Activated CD8-positive, alpha-beta T cell treated with anti-CD3 and anti-CD28 coated beads, Interleukin-2, amount 10 ng/mL, durations not matched to agents 7 days and 5 days (primary cell): ENCODE data around the gene PPP1R10. TPM values are rescaled to one million over a fixed set of nuclear protein-coding genes. Genes with fewer than 3 reads are reported as not detected.

Source experiments
- ATAC-seq: fragments of 150-1000 bp; cut with Tn5 transposase; one replicate; pipeline ENCODE4 v1.10.0; 2021; ENCODE audit warnings: moderate library complexity
- CTCF ChIA-PET: fragments of 350-600 bp; sonication (Branson Sonifier 250); formaldehyde crosslinking; loops from one replicate; lab custom pipeline; 2021; ENCODE audit warnings: antibody characterized with exemption; lab: Charles Lee
- POLR2A ChIA-PET: fragments of 350-600 bp; sonication (Branson Sonifier 250); formaldehyde crosslinking; loops from one replicate; lab custom pipeline; 2021; ENCODE audit warnings: antibody characterized with exemption; lab: Charles Lee
- DNase-seq: peaks from one replicate; pipeline ENCODE4 v3.0.0-alpha.2; 2020
- H3K27ac Mint-ChIP-seq: one replicate; pipeline ENCODE4 v1.8.0; 2021; ENCODE audit warnings: mild to moderate bottlenecking, mixed read lengths
- H3K27me3 Mint-ChIP-seq: one replicate; pipeline ENCODE4 v1.8.0; 2021; ENCODE audit warnings: low read depth, mixed read lengths
- H3K36me3 Mint-ChIP-seq: one replicate; pipeline ENCODE4 v1.8.0; 2021; ENCODE audit warnings: low read depth, mixed read lengths
- H3K4me1 Mint-ChIP-seq: one replicate; pipeline ENCODE4 v1.8.0; 2021; ENCODE audit warnings: low read depth, mixed read lengths
- H3K4me3 Mint-ChIP-seq: one replicate; pipeline ENCODE4 v1.8.0; 2021; ENCODE audit warnings: mild to moderate bottlenecking, mixed read lengths
- H3K9me3 Mint-ChIP-seq: one replicate; pipeline ENCODE4 v1.8.0; 2022; ENCODE audit warnings: mixed read lengths; ENCODE audit not compliant: insufficient read depth
- total RNA-seq, 2 experiments: library from RNA; stranded (reverse); gene quantifications; one replicate each; pipeline ENCODE4 v1.2.3, GENCODE V29; 2021

Gene PPP1R10
- total RNA-seq, 2 experiments from 2014 or later = 92.8 to 99.7 TPM

- H3K9me3 Mint-ChIP-seq = no peaks in the 10 kb centered on the region
- peak; percentile 99 for DNase-seq
These were observed 45.8 kb downstream of the PPP1R10 start, which contains the start of gene ABCF1 for GRCh38 chr6:30571075-30571761. TSS of gene ABCF1 (plus strand) at chr6:30571442. CDS start at chr6:30571488, 46 bp downstream.

GRCh38 chr6:30570740-30571074 is 46.3 kb downstream of the PPP1R10 start:
- H3K27ac Mint-ChIP-seq = peak overlapping the region; percentile 87
- H3K4me3 Mint-ChIP-seq = peak overlapping the region; percentile 96
- H3K4me1 Mint-ChIP-seq = peaks cover 54% of the 10 kb centered on the region
- POLR2A ChIA-PET = interaction anchor here (0.6 to 3.6 kb wide), 19 partner anchors 13 to 357 kb away, joined by 3 to 46 read pairs (median 3); partner anchors contain the start of genes GNL1, MRPS18B, PPP1R10 and PRR3
- CTCF ChIA-PET = interaction anchor here (0.6 to 3.2 kb wide), 11 partner anchors 12 to 166 kb away, joined by 3 to 44 read pairs (median 6); partner anchors contain the start of genes MRPS18B and PPP1R10
- H3K9me3 Mint-ChIP-seq = no peaks in the 10 kb centered on the region
- ATAC-seq (peak; percentile 25), DNase-seq (no peak)
- peaks cover 2% of the 10 kb centered on the region for H3K27me3 Mint-ChIP-seq
- peaks cover 18% of the 10 kb centered on the region for H3K36me3 Mint-ChIP-seq

More at GRCh38 chr6:30571075-30571761, 45.8 kb downstream of the PPP1R10 start, which contains the start of gene ABCF1:
- H3K36me3 Mint-ChIP-seq = peaks cover 18% of the 10 kb centered on the region
- H3K27me3 Mint-ChIP-seq = peaks cover 2% of the 10 kb centered on the region
- ChIA-PET POLR2A (interaction anchor here (0.6 to 3.6 kb wide), 18 partner anchors 14 to 357 kb away, joined by 3 to 46 read pairs (median 4); partner anchors contain the start of genes GNL1, MRPS18B, PPP1R10 and PRR3), CTCF (interaction anchor here (0.8 to 3.2 kb wide), 10 partner anchors 12 to 108 kb away, joined by 3 to 44 read pairs (median 6); partner anchors contain the start of genes MRPS18B and PPP1R10)
- ATAC-seq = peak; percentile 96
- H3K4me3 Mint-ChIP-seq = peak within 1 kb of the TSS; percentile 96
- H3K4me1 Mint-ChIP-seq = peaks cover 54% of the 10 kb centered on the region
- H3K27ac Mint-ChIP-seq = peak within 1 kb of the TSS; percentile 98

- Mint-ChIP-seq H3K4me3 (peak overlapping the region; percentile 96), H3K36me3 (peaks cover 18% of the 10 kb centered on the region), H3K27ac (peak overlapping the region; percentile 3), H3K9me3 (no peaks in the 10 kb centered on the region), H3K4me1 (peaks cover 54% of the 10 kb centered on the region), H3K27me3 (peaks cover 2% of the 10 kb centered on the region)
- ATAC-seq (no peak), DNase-seq (no peak)
- CTCF ChIA-PET = interaction anchor here (0.6 to 3.2 kb wide), 11 partner anchors 13 to 167 kb away, joined by 3 to 44 read pairs (median 6); partner anchors contain the start of gene PRR3
- POLR2A ChIA-PET = interaction anchor here (0.7 to 3.6 kb wide), 13 partner anchors 13 to 94 kb away, joined by 3 to 46 read pairs (median 4); partner anchors contain the start of genes GNL1, MRPS18B, PPP1R10 and PRR3
These were observed 46.8 kb downstream of the PPP1R10 start for GRCh38 chr6:30570263-30570662.

- CTCF ChIA-PET = interaction anchor here (1.3 kb wide), 1 partner anchor 88 kb away, joined by 4 read pairs; no protein-coding TSS in a partner anchor
- Mint-ChIP-seq H3K9me3 (no peaks in the 10 kb centered on the region), H3K4me3 (no peak overlapping the region), H3K36me3 (peaks cover 12% of the 10 kb centered on the region), H3K4me1 (peaks cover 37% of the 10 kb centered on the region), H3K27me3 (peaks cover 2% of the 10 kb centered on the region), H3K27ac (no peak overlapping the region)
- DNase-seq = no peak
- POLR2A ChIA-PET = interaction anchor here (3.6 kb wide), 1 partner anchor 11 kb away, joined by 46 read pairs; the partner anchor contains the start of genes GNL1 and PRR3
- no peak for ATAC-seq
These were observed 48.8 kb downstream of the PPP1R10 start for GRCh38 chr6:30568245-30568644.

GRCh38 chr6:30565772-30566171 is 51.3 kb downstream of the PPP1R10 start:
- peaks cover 2% of the 10 kb centered on the region for H3K27me3 Mint-ChIP-seq
- ChIA-PET CTCF (interaction anchor here (1.0 to 3.3 kb wide), 5 partner anchors 8 to 82 kb away, joined by 3 to 17 read pairs (median 9); partner anchors contain the start of gene PRR3), POLR2A (interaction anchor here (0.9 to 2.2 kb wide), 4 partner anchors 8 to 50 kb away, joined by 3 to 8 read pairs (median 4); partner anchors contain the start of gene PRR3)
- H3K4me1 Mint-ChIP-seq = peaks cover 17% of the 10 kb centered on the region
- H3K4me3 Mint-ChIP-seq = no peak overlapping the region
- no peak for ATAC-seq
- no peak overlapping the region for H3K27ac Mint-ChIP-seq
- DNase-seq = no peak
- peaks cover 21% of the 10 kb centered on the region for H3K36me3 Mint-ChIP-seq
- H3K9me3 Mint-ChIP-seq = no peaks in the 10 kb centered on the region

- ATAC-seq (no peak), DNase-seq (no peak)
- Mint-ChIP-seq H3K27me3 (no peaks in the 10 kb centered on the region), H3K4me1 (peaks cover 13% of the 10 kb centered on the region), H3K36me3 (peaks cover 29% of the 10 kb centered on the region), H3K4me3 (no peak overlapping the region), H3K27ac (peak overlapping the region; percentile 27), H3K9me3 (no peaks in the 10 kb centered on the region)
- ChIA-PET CTCF (interaction anchor here (0.9 to 3.3 kb wide), 3 partner anchors 19 to 81 kb away, joined by 3 to 17 read pairs (median 9); no protein-coding TSS in a partner anchor), POLR2A (no interaction called here)
These were observed 52.9 kb downstream of the PPP1R10 start for GRCh38 chr6:30564114-30564513.

- Mint-ChIP-seq H3K36me3 (peaks cover 36% of the 10 kb centered on the region), H3K27me3 (no peaks in the 10 kb centered on the region), H3K9me3 (no peaks in the 10 kb centered on the region), H3K27ac (no peak overlapping the region), H3K4me3 (no peak overlapping the region), H3K4me1 (peaks cover 18% of the 10 kb centered on the region)
- CTCF ChIA-PET = interaction anchor here (1.2 to 2.9 kb wide), 2 partner anchors 18 to 79 kb away, joined by 3 to 9 read pairs; no protein-coding TSS in a partner anchor
- ATAC-seq = no peak
- no peak for DNase-seq
- POLR2A ChIA-PET = interaction anchor here (0.6 kb wide), 1 partner anchor 27 kb away, joined by 3 read pairs; no protein-coding TSS in a partner anchor
These were observed 54.3 kb downstream of the PPP1R10 start for GRCh38 chr6:30562470-30563425.

- Mint-ChIP-seq H3K27me3 (no peaks in the 10 kb centered on the region), H3K36me3 (peaks cover 42% of the 10 kb centered on the region), H3K4me1 (peaks cover 20% of the 10 kb centered on the region), H3K4me3 (no peak overlapping the region), H3K27ac (no peak overlapping the region), H3K9me3 (no peaks in the 10 kb centered on the region)
- ChIA-PET POLR2A (no interaction called here), CTCF (interaction anchor here (1.4 to 10.4 kb wide), 2 partner anchors 19 to 78 kb away, joined by 3 to 64 read pairs; no protein-coding TSS in a partner anchor)
- no peak for ATAC-seq
- DNase-seq = no peak
These were observed 56.1 kb downstream of the PPP1R10 start for GRCh38 chr6:30560930-30561329.

GRCh38 chr6:30557683-30557981 is 59.4 kb downstream of the PPP1R10 start:
- Mint-ChIP-seq H3K36me3 (peaks cover 54% of the 10 kb centered on the region), H3K4me1 (peaks cover 30% of the 10 kb centered on the region), H3K4me3 (peak overlapping the region; percentile 96), H3K27me3 (no peaks in the 10 kb centered on the region), H3K27ac (peak overlapping the region; percentile 96), H3K9me3 (no peaks in the 10 kb centered on the region)
- ChIA-PET POLR2A (interaction anchor here (0.5 to 4.1 kb wide), 10 partner anchors 8 to 130 kb away, joined by 3 to 46 read pairs (median 10); partner anchors contain the start of gene ABCF1), CTCF (interaction anchor here (0.8 to 10.4 kb wide), 9 partner anchors 8 to 530 kb away, joined by 3 to 125 read pairs (median 4); partner anchors contain the start of gene DHX16)
- ATAC-seq (no peak), DNase-seq (peak; percentile 66)

GRCh38 chr6:30556906-30557682 is 59.9 kb downstream of the PPP1R10 start, which contains the start of gene PRR3:
TSS of gene PRR3 (plus strand) at chr6:30557295. CDS start at chr6:30557345, 50 bp downstream.
- POLR2A ChIA-PET = interaction anchor here (0.5 to 4.1 kb wide), 14 partner anchors 8 to 178 kb away, joined by 3 to 46 read pairs (median 4); partner anchors contain the start of genes ABCF1 and MRPS18B

More at GRCh38 chr6:30556906-30557682, 59.9 kb downstream of the PPP1R10 start, which contains the start of gene PRR3:
- Mint-ChIP-seq H3K4me1 (peaks cover 30% of the 10 kb centered on the region), H3K27ac (peak within 1 kb of the TSS; percentile 96), H3K4me3 (peak within 1 kb of the TSS; percentile 96), H3K36me3 (peaks cover 53% of the 10 kb centered on the region), H3K27me3 (no peaks in the 10 kb centered on the region), H3K9me3 (no peaks in the 10 kb centered on the region)
- DNase-seq (peak; percentile 95), ATAC-seq (peak; percentile 62)
- CTCF ChIA-PET = interaction anchor here (0.8 to 10.4 kb wide), 8 partner anchors 9 to 122 kb away, joined by 3 to 125 read pairs (median 4); partner anchors contain the start of gene DHX16
